GM21367 (cell line): ENCODE results near the gene LPIN2.

ENCODE experiments used
- ATAC-seq: cut with Tn5 transposase; IDR thresholded peaks from one replicate; pipeline ENCODE4 v1.9.1; 2021; ENCODE audit not compliant: unreplicated experiment

The LPIN2 gene

DNA sequence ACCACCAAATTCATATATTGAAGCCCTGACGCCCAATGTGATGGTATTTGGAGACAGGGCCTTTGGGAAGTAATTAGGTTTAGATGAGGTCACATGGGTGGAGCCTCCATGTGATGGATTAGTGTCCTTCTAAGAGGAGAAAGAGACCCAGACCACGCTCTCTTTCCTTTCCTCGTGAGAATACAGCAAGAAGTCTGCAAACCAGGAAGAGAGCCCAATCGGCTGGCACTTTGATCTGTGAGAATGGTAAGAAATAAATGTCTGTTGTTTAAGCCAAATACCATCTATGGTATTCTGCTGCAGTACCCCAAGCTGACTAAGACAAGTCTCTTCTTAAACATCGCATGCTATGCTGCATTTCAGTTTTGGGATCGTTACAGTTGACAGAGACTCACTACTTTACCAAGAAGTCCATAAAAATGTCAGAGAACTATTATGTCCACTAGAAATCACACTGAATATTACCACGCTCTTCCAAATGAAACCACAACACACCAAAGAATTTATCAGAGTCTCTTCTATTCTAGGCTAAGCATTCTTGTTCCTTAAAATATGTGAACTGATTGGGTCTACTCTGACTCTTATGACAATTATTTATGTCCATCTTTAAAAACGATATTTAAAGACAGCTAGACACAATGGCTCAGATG is 48.5 kb downstream of the LPIN2 start:
- ATAC-seq: no peak
